ENCODE results near the gene FAR2. TPM values are rescaled to one million over a fixed set of nuclear protein-coding genes. Genes with fewer than 3 reads are reported as not detected.

The FAR2 gene
- total and polyA plus RNA-seq, 2 donors (not counting 3 experiments of a cell fraction or from before 2014, with no cell fraction given): 32.3 to 61.7 TPM

DNA sequence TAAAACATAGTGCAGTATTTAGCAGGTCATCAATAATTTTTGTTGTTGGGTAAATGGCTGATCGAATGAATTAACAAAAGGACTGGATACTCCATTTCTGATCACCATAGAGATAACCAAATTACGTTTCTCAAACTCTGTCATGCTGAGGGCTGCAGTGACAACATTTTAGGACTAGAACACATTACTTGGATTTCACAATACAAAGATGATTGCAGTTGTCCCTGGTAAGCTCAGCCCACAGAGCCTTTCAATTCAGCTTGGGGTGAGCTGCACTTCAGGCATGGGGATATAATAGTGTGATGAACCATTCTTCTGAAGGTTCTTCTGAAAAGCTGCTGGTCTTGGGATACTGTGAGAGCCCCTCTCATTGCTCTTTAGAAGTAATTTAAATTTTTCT, 74.3 kb downstream of the FAR2 start:
- Histone ChIP-seq H2AFZ (ENCODE audit: low read depth, low read length) (no peak overlapping the region), H4K20me1 (replicated peaks; ENCODE audit: control insufficient read depth, extremely low read depth, insufficient read depth, low read length) (no peaks in the 10 kb centered on the region), H3K9me3 (replicated peaks; ENCODE audit: control insufficient read depth, insufficient read depth, low read length) (no peaks in the 10 kb centered on the region), H3K27me3 (ENCODE audit: control insufficient read depth in 2 of 2, insufficient read depth in 2 of 2, low read length in 2 of 2) (no peaks in the 10 kb centered on the region), H3K79me2 (ENCODE audit: control insufficient read depth, insufficient read depth, low read length) (peaks cover 5% of the 10 kb centered on the region), H3K4me3 (replicated peaks in 1 of 3; ENCODE audit: insufficient read depth in 1 of 3, low read depth in 1 of 3, low read length in 3 of 3) (no peak overlapping the region), H3K4me2 (ENCODE audit: insufficient read depth, low read length) (no peak overlapping the region), H3K9me1 (replicated peaks; ENCODE audit: control insufficient read depth, extremely low read depth, insufficient read depth, low read length) (no peaks in the 10 kb centered on the region), H3K9ac (replicated peaks; ENCODE audit: extremely low read depth, insufficient read depth, low read length) (no peak overlapping the region), H3K4me1 (ENCODE audit: control insufficient read depth, extremely low read depth, insufficient read depth, low read length) (no peaks in the 10 kb centered on the region), H3K27ac (ENCODE audit: insufficient read depth, low read depth, low read length) (no peak overlapping the region), H3K36me3 (ENCODE audit: control insufficient read depth in 2 of 2, extremely low read depth in 1 of 2, insufficient read depth in 2 of 2, low read length in 2 of 2) (no peaks in the 10 kb centered on the region)
- no peak for TF ChIP-seq GATA2 (IDR thresholded peaks at IDR 0.05; ENCODE audit: insufficient read depth, insufficient read length, low read depth, low read length)
- intact Hi-C loops (cut with micrococcal nuclease) (no loop called here), dilution Hi-C loops (cut with MboI; ENCODE audit: extremely low pct_ligation_motif_present, low sequenced_read_pairs) (no loop called here)
- ChIA-PET CTCF (no interaction called here), POLR2A (no interaction called here)
- BruUV-seq (replicated peaks): no TSS peak
- DNase-seq (ENCODE audit: low read depth, low spot score) (no peak), FAIRE-seq (no peak)

DNA sequence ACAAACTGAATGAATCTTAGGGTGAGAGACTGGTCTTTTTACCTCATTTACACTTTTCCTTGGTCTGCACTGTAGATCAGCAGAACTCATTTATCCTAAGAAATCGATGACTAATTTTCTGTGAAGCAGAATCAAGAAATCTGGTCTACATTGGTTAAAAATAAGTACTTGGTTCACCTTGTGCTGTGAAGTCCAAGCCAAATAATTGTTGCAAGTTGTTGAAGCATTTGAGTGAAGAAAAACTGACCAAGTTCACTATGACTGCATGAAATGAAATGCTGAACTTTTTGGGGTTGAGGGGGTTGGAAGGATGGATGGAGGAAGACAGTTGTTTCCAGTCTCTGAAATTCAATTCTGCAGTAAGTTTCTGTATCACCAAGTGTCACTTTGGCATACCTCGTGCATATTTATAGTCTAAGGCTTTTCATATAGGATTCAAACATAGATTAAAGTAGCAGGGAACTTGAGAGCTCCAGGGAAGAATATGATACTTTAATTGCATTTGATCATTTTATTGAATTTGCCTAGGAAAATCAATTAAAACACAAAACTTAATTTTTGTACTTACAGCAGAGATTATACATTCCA, 75.0 kb downstream of the FAR2 start:
- Histone ChIP-seq H3K36me3 (ENCODE audit: control insufficient read depth in 2 of 2, extremely low read depth in 1 of 2, insufficient read depth in 2 of 2, low read length in 2 of 2) (no peaks in the 10 kb centered on the region), H3K4me3 (replicated peaks in 1 of 3; ENCODE audit: insufficient read depth in 1 of 3, low read depth in 1 of 3, low read length in 3 of 3) (no peak overlapping the region), H3K9me1 (replicated peaks; ENCODE audit: control insufficient read depth, extremely low read depth, insufficient read depth, low read length) (no peaks in the 10 kb centered on the region), H3K27ac (ENCODE audit: insufficient read depth, low read depth, low read length) (no peak overlapping the region), H3K9ac (replicated peaks; ENCODE audit: extremely low read depth, insufficient read depth, low read length) (no peak overlapping the region), H2AFZ (ENCODE audit: low read depth, low read length) (no peak overlapping the region), H3K4me2 (ENCODE audit: insufficient read depth, low read length) (no peak overlapping the region), H3K27me3 (ENCODE audit: control insufficient read depth in 2 of 2, insufficient read depth in 2 of 2, low read length in 2 of 2) (no peaks in the 10 kb centered on the region), H4K20me1 (replicated peaks; ENCODE audit: control insufficient read depth, extremely low read depth, insufficient read depth, low read length) (no peaks in the 10 kb centered on the region), H3K4me1 (ENCODE audit: control insufficient read depth, extremely low read depth, insufficient read depth, low read length) (peaks cover 5% of the 10 kb centered on the region), H3K79me2 (ENCODE audit: control insufficient read depth, insufficient read depth, low read length) (peaks cover 5% of the 10 kb centered on the region), H3K9me3 (replicated peaks; ENCODE audit: control insufficient read depth, insufficient read depth, low read length) (no peaks in the 10 kb centered on the region)
- FAIRE-seq: no peak
- BruUV-seq (replicated peaks): no TSS peak
- CTCF ChIA-PET: no interaction called here
- POLR2A ChIA-PET: no interaction called here
- dilution Hi-C loops (cut with MboI; ENCODE audit: extremely low pct_ligation_motif_present, low sequenced_read_pairs) (no loop called here), intact Hi-C loops (cut with micrococcal nuclease) (no loop called here)
- no peak for DNase-seq (ENCODE audit: low read depth, low spot score)
- no peak for TF ChIP-seq MYC (IDR thresholded peaks at IDR 0.05; ENCODE audit: low read depth, low read length)

Measured in endothelial cell of umbilical vein (primary cell).